Activated CD4-positive, CD25-positive, alpha-beta regulatory T cell treated with anti-CD3 and anti-CD28 coated beads, Interleukin-2, amount 50 U/mL, for 72 hours (primary cell): ENCODE results near the gene STX10.
"Not testable (repeated sequence)": the region's sequence is repeated elsewhere in the genome, so short reads cannot be mapped to it uniquely, and the experiment has no call there.

Experiments used
- DNase-seq: peaks from one replicate; pipeline ENCODE4 v3.0.0; 2021

STX10 gene

GRCh38 chr19:13150187-13150930 is at the start of gene STX10, which contains the start of gene IER2:
STX10 (minus strand) TSS chr19:13150375; CDS start chr19:13150173, 202 bp downstream.
IER2 (plus strand) TSS chr19:13150411; CDS start chr19:13153187, 2,776 bp downstream.
- DNase-seq = peak; percentile 89

- DNase-seq = no peak
Measured at GRCh38 chr19:13198634-13199033, 48.5 kb upstream of the STX10 start.

- no peak for DNase-seq
Measured at GRCh38 chr19:13195678-13196077, 45.5 kb upstream of the STX10 start.

GRCh38 chr19:13190781-13191540 is 40.8 kb upstream of the STX10 start:
- no peak for DNase-seq

- DNase-seq = no peak
Measured at GRCh38 chr19:13189600-13189999, 39.4 kb upstream of the STX10 start.

GRCh38 chr19:13187419-13187818 is 37.2 kb upstream of the STX10 start:
- no peak for DNase-seq

GRCh38 chr19:13186688-13187087 is 36.5 kb upstream of the STX10 start:
- DNase-seq = not testable (repeated sequence)

GRCh38 chr19:13185763-13186657 is 35.8 kb upstream of the STX10 start:
- not testable (repeated sequence) for DNase-seq

GRCh38 chr19:13184926-13185325 is 34.8 kb upstream of the STX10 start:
- not testable (repeated sequence) for DNase-seq

GRCh38 chr19:13181747-13182388 is 31.7 kb upstream of the STX10 start:
- DNase-seq = no peak

- not testable (repeated sequence) for DNase-seq
Measured at GRCh38 chr19:13178291-13178690, 28.1 kb upstream of the STX10 start.

GRCh38 chr19:13177584-13177983 is 27.4 kb upstream of the STX10 start:
- not testable (repeated sequence) for DNase-seq

- DNase-seq = no peak
Measured at GRCh38 chr19:13176345-13176744, 26.2 kb upstream of the STX10 start.

- no peak for DNase-seq
Measured at GRCh38 chr19:13173139-13173737, 23.1 kb upstream of the STX10 start.

GRCh38 chr19:13172346-13173138 is 22.4 kb upstream of the STX10 start:
- peak; percentile 63 for DNase-seq

GRCh38 chr19:13171146-13171545 is 21.0 kb upstream of the STX10 start:
- DNase-seq = no peak

GRCh38 chr19:13169769-13170168 is 19.6 kb upstream of the STX10 start:
- no peak for DNase-seq

GRCh38 chr19:13166151-13166550 is 16.0 kb upstream of the STX10 start:
- not testable (repeated sequence) for DNase-seq

- DNase-seq = no peak
Measured at GRCh38 chr19:13165162-13165997, 15.2 kb upstream of the STX10 start.
